ENCODE measurements around the gene NCBP2.

- TF ChIP-seq, protein P1, sequence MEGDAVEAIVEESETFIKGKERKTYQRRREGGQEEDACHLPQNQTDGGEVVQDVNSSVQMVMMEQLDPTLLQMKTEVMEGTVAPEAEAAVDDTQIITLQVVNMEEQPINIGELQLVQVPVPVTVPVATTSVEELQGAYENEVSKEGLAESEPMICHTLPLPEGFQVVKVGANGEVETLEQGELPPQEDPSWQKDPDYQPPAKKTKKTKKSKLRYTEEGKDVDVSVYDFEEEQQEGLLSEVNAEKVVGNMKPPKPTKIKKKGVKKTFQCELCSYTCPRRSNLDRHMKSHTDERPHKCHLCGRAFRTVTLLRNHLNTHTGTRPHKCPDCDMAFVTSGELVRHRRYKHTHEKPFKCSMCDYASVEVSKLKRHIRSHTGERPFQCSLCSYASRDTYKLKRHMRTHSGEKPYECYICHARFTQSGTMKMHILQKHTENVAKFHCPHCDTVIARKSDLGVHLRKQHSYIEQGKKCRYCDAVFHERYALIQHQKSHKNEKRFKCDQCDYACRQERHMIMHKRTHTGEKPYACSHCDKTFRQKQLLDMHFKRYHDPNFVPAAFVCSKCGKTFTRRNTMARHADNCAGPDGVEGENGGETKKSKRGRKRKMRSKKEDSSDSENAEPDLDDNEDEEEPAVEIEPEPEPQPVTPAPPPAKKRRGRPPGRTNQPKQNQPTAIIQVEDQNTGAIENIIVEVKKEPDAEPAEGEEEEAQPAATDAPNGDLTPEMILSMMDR (IDR thresholded peaks at IDR 0.05; ENCODE audit: borderline replicate concordance, extremely low read depth, low read length, poor library complexity, severe bottlenecking) = no peak
- TF ChIP-seq EZH2 (IDR thresholded peaks at IDR 0.05; ENCODE audit: borderline replicate concordance, low read depth, low read length, severe bottlenecking) = no peak
These were observed 44.7 kb upstream of the NCBP2 start for GRCh38 chr3:196987022-196987421.
